ENCODE measurements around the gene HIGD1B.

DNA sequence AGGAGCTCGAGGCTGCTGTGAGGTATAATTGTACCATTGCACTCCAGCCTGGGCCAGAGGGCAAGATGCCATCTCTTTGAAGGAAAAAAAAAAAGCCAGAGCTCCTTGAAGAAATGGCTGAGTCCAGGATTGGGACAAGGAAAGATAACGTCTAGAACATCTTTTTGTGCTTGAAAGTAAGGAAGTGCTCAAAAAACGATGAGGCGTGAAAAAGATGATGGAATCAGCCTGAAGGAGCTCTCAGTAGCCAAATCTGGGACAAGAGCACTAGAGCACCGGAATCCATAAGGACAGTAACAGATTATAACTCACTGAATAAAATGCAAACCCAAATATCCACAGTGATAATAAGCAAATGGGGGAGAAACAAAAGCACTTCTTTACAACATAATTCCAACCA lies 29.4 kb downstream of the HIGD1B start:
- TF ChIP-seq TAF1 (IDR thresholded peaks at IDR 0.05; ENCODE audit: borderline replicate concordance, insufficient read depth, low read length): no peak
- no peak for TF ChIP-seq FOXP2 (optimal IDR thresholded peaks at IDR 0.05; ENCODE audit: borderline replicate concordance, extremely low read depth, extremely low read length, insufficient read depth)
- TF ChIP-seq, protein P1, sequence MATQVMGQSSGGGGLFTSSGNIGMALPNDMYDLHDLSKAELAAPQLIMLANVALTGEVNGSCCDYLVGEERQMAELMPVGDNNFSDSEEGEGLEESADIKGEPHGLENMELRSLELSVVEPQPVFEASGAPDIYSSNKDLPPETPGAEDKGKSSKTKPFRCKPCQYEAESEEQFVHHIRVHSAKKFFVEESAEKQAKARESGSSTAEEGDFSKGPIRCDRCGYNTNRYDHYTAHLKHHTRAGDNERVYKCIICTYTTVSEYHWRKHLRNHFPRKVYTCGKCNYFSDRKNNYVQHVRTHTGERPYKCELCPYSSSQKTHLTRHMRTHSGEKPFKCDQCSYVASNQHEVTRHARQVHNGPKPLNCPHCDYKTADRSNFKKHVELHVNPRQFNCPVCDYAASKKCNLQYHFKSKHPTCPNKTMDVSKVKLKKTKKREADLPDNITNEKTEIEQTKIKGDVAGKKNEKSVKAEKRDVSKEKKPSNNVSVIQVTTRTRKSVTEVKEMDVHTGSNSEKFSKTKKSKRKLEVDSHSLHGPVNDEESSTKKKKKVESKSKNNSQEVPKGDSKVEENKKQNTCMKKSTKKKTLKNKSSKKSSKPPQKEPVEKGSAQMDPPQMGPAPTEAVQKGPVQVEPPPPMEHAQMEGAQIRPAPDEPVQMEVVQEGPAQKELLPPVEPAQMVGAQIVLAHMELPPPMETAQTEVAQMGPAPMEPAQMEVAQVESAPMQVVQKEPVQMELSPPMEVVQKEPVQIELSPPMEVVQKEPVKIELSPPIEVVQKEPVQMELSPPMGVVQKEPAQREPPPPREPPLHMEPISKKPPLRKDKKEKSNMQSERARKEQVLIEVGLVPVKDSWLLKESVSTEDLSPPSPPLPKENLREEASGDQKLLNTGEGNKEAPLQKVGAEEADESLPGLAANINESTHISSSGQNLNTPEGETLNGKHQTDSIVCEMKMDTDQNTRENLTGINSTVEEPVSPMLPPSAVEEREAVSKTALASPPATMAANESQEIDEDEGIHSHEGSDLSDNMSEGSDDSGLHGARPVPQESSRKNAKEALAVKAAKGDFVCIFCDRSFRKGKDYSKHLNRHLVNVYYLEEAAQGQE (IDR thresholded peaks at IDR 0.05; ENCODE audit: insufficient read depth in 1 of 2, low read depth in 2 of 2, low read length in 2 of 2): no peak
- TF ChIP-seq SIN3A (IDR thresholded peaks at IDR 0.05; ENCODE audit: borderline replicate concordance, insufficient read depth, low read length): no peak
